DOHH2 (cell line): Measurements from ENCODE around the gene IDH3B.

Source experiments
- CTCF ChIP-seq: fragments of 200-600 bp; sonication (generic); IDR thresholded peaks from one replicate; pipeline ENCODE4 v1.5.1; 2014; ENCODE audit warnings: antibody characterized with exemption, mild to moderate bottlenecking, low read depth, low read length; ENCODE audit not compliant: poor library complexity, severe bottlenecking
- EZH2phosphoT487 ChIP-seq: fragments of 200-600 bp; sonication (generic); IDR thresholded peaks from 2 replicates; pipeline ENCODE4 v1.6.1; 2017; ENCODE audit warnings: borderline replicate concordance, mild to moderate bottlenecking, antibody characterized with exemption, low read length, moderate library complexity, mixed read lengths

GRCh38 chr20:2696646-2697045 lies 32.6 kb upstream of the IDH3B start:
- TF ChIP-seq CTCF (no peak), EZH2phosphoT487 (no peak)
